ENCODE measurements around the gene MAPKAPK2. TPM values are rescaled to one million over a fixed set of nuclear protein-coding genes. Genes with fewer than 3 reads are reported as not detected.

Gene MAPKAPK2
- total RNA-seq, 1 donor from 2014 or later = 62.4 TPM

DNA sequence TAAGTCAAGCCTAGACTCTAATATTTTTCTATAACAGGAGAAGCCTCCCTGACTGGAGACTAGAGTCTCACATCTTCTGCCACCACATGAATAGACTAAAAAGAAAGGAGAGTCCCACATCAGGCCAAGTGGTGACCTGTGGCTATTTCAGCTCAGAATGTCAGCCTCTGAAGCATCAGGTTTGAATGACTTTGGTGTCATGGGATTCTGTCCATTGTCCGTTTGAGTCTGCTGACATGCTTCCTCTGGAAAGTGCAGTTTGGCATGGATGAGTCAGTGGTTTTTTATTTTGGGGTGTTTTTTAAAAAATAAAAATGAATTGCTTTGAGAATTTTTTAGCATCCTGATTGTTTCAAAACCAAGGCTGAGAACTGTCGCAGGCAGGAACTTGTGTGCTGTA is 29.9 kb upstream of the MAPKAPK2 start:
- no peak overlapping the region for H3K4me3 Mint-ChIP-seq (ENCODE audit: unreplicated experiment)
- DNase-seq (ENCODE audit: extremely low spot score, unreplicated experiment) = no peak
- no peaks in the 10 kb centered on the region for H3K9me3 Mint-ChIP-seq (ENCODE audit: unreplicated experiment)
- TF ChIP-seq CTCF (IDR thresholded peaks at IDR 0.05) = no peak
- no peaks in the 10 kb centered on the region for H3K36me3 Mint-ChIP-seq (ENCODE audit: unreplicated experiment)
- peaks cover 20% of the 10 kb centered on the region for H3K27me3 Mint-ChIP-seq (ENCODE audit: unreplicated experiment)
- peaks cover 20% of the 10 kb centered on the region for H3K4me1 Mint-ChIP-seq (ENCODE audit: unreplicated experiment)
- H3K27ac Mint-ChIP-seq (ENCODE audit: unreplicated experiment) = no peak overlapping the region

GRCh38 chr1:206655471-206655882 is 29.2 kb upstream of the MAPKAPK2 start:
- no peak for TF ChIP-seq CTCF (IDR thresholded peaks at IDR 0.05)
- DNase-seq (ENCODE audit: extremely low spot score, unreplicated experiment) = no peak
- H3K4me1 Mint-ChIP-seq (ENCODE audit: unreplicated experiment) = peaks cover 20% of the 10 kb centered on the region
- H3K27me3 Mint-ChIP-seq (ENCODE audit: unreplicated experiment) = peaks cover 20% of the 10 kb centered on the region
- H3K4me3 Mint-ChIP-seq (ENCODE audit: unreplicated experiment) = no peak overlapping the region
- H3K27ac Mint-ChIP-seq (ENCODE audit: unreplicated experiment) = no peak overlapping the region
- H3K36me3 Mint-ChIP-seq (ENCODE audit: unreplicated experiment) = no peaks in the 10 kb centered on the region
- H3K9me3 Mint-ChIP-seq (ENCODE audit: unreplicated experiment) = no peaks in the 10 kb centered on the region

GRCh38 chr1:206656936-206657335 is 27.8 kb upstream of the MAPKAPK2 start:
- Mint-ChIP-seq H3K4me3 (ENCODE audit: unreplicated experiment) (no peak overlapping the region), H3K27ac (ENCODE audit: unreplicated experiment) (no peak overlapping the region), H3K27me3 (ENCODE audit: unreplicated experiment) (peaks cover 28% of the 10 kb centered on the region), H3K36me3 (ENCODE audit: unreplicated experiment) (no peaks in the 10 kb centered on the region), H3K4me1 (ENCODE audit: unreplicated experiment) (peaks cover 20% of the 10 kb centered on the region), H3K9me3 (ENCODE audit: unreplicated experiment) (no peaks in the 10 kb centered on the region)
- no peak for DNase-seq (ENCODE audit: extremely low spot score, unreplicated experiment)
- TF ChIP-seq CTCF (IDR thresholded peaks at IDR 0.05) = no peak

GRCh38 chr1:206657751-206658150 is 27.0 kb upstream of the MAPKAPK2 start:
- H3K4me1 Mint-ChIP-seq (ENCODE audit: unreplicated experiment) = peaks cover 15% of the 10 kb centered on the region
- no peaks in the 10 kb centered on the region for H3K36me3 Mint-ChIP-seq (ENCODE audit: unreplicated experiment)
- peaks cover 37% of the 10 kb centered on the region for H3K27me3 Mint-ChIP-seq (ENCODE audit: unreplicated experiment)
- H3K9me3 Mint-ChIP-seq (ENCODE audit: unreplicated experiment) = no peaks in the 10 kb centered on the region
- no peak for DNase-seq (ENCODE audit: extremely low spot score, unreplicated experiment)
- H3K27ac Mint-ChIP-seq (ENCODE audit: unreplicated experiment) = no peak overlapping the region
- H3K4me3 Mint-ChIP-seq (ENCODE audit: unreplicated experiment) = no peak overlapping the region
- TF ChIP-seq CTCF (IDR thresholded peaks at IDR 0.05) = no peak

DNA sequence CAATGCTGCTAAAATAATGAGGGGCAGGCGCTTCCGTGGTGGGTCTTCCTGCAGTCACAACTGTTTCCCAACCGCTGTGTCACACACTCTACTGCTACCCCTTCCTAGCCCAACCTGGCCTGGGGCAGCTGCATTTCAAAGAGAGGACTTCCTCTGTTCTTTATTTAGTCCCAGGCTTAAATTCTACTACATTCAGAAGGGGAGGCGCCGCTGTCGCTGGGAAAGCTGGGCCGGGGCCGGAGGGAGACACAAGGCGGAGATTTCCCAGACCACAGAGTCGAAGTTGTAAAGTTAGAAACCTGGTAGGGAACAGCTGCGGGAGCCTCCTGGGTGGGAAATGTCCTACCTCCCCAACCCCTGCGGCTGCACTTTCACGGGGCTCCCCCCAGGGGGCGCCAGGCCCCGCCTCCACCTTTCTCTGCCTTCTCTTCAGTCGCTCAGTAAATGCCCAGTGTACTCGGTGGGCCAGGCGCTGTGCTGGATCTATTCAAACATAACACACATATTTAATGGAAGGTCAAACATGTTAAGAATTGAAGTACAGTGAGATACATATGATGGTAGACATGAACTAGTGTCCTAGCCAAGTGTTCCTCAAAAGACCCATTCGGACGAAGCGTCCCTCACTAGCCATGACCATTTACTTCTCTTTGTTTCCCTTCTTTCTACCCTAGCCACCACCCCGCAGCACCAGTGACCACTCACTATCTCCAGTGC is 26.3 kb upstream of the MAPKAPK2 start:
- Mint-ChIP-seq H3K36me3 (ENCODE audit: unreplicated experiment) (no peaks in the 10 kb centered on the region), H3K4me1 (ENCODE audit: unreplicated experiment) (peaks cover 13% of the 10 kb centered on the region), H3K4me3 (ENCODE audit: unreplicated experiment) (no peak overlapping the region), H3K27ac (ENCODE audit: unreplicated experiment) (no peak overlapping the region), H3K27me3 (ENCODE audit: unreplicated experiment) (peaks cover 43% of the 10 kb centered on the region), H3K9me3 (ENCODE audit: unreplicated experiment) (no peaks in the 10 kb centered on the region)
- DNase-seq (ENCODE audit: extremely low spot score, unreplicated experiment) = no peak
- peak; percentile 58 for TF ChIP-seq CTCF (IDR thresholded peaks at IDR 0.05)
